Adrenal gland (tissue), 12 donors: ENCODE data around the gene TMEM45B. TPM values are rescaled to one million over a fixed set of nuclear protein-coding genes. Genes with fewer than 3 reads are reported as not detected.

Experiments
- DNase-seq, 7 donors: peaks; one replicate each; pipeline ENCODE4 v3.0.0-alpha.2; 2019 to 2020
- H3K27ac ChIP-seq, 5 donors: fragments of 200-600 bp; sonication (generic) in 4 of 5; 1 replicate in 3 of 5; 2 replicates in 2 of 5; pipeline versions ENCODE4 v1.5.1 to v1.8.0; 2016 to 2020; ENCODE audit warnings: mild to moderate bottlenecking in 1 of 5
- H3K27me3 ChIP-seq: fragments of 200-600 bp; 2 replicates; pipeline ENCODE4 v1.8.0; 2021
- H3K36me3 ChIP-seq, 2 donors: fragments of 200-600 bp; replicated peaks in 1 of 2; 1 replicate in 1 of 2; 2 replicates in 1 of 2; pipeline versions ENCODE4 v1.5.1 to v1.8.0; 2018 to 2022
- H3K4me1 ChIP-seq, 2 donors: fragments of 200-600 bp; replicated peaks in 1 of 2; 1 replicate in 1 of 2; 2 replicates in 1 of 2; pipeline versions ENCODE4 v1.5.1 to v1.8.0; 2018 to 2021
- H3K4me3 ChIP-seq, 4 donors: fragments of 200-600 bp; sonication (generic) in 3 of 4; one replicate each; pipeline ENCODE4 v1.5.1; 2016 to 2018
- H3K9me3 ChIP-seq, 3 donors: fragments of 200-600 bp; sonication (generic) in 1 of 3; replicated peaks in 1 of 3; 1 replicate in 2 of 3; 2 replicates in 1 of 3; pipeline versions ENCODE4 v1.5.1 to v1.8.0; 2016 to 2021
- POLR2A ChIP-seq, 2 donors: fragments of 450-650 bp; IDR thresholded peaks; one replicate each; pipeline ENCODE4 v1.6.1; 2017; ENCODE audit warnings: antibody characterized with exemption in 2 of 2, mild to moderate bottlenecking in 2 of 2, moderate library complexity in 1 of 2
- WGBS, 4 donors: extraction: QIAGEN DNeasy Blood & Tissue Kit in 2 of 4; methylation state at CpG; one replicate each; pipeline versions ENCODE4 v1.1.5 to v1.1.7; 2013 to 2017; 5-methylcytosine and 5-hydroxymethylcytosine counted together
- intact Hi-C, 2 donors: fragments of 100-400 bp; cut with DNase I; formaldehyde crosslinking; loops; one replicate each; pipeline versions ENCODE4 v1.14.1 to v1.15.0; 2022 to 2023
- polyA plus RNA-seq, 3 donors: library from polyadenylated mRNA; stranded (reverse); fragments of 200-250 nt in 2 of 3; fragments of 350-450 nt in 1 of 3; fragmentation: Illumina TruSeq in 1 of 3; extraction: RNeasy Lipid Tissue Mini Kit (QIAGEN cat#74804) in 1 of 3; gene quantifications; one replicate each; pipeline ENCODE4 v1.2.3, GENCODE V29; 2013 to 2014
- total RNA-seq, 9 donors: library from RNA; depleted of rRNA in 4 of 9; stranded (reverse); fragments of >200 nt in 4 of 9; fragments of 120-200 nt in 1 of 9; fragmentation: NEBNext Ultra II Directional in 1 of 9; extraction: Animal tissue kit (Norgen Biotek cat#: 25700) in 1 of 9; gene quantifications; one replicate each; pipeline versions ENCODE4 v1.1.0 to v1.2.4, GENCODE V29; 2013 to 2023
- TF ChIP-seq, protein P1 (sequence below), 6 experiments: fragments of 450-650 bp in 4 of 6; fragments of 200-600 bp in 2 of 6; sonication (generic) in 1 of 6; IDR thresholded peaks; 1 replicate in 5 of 6; 2 replicates in 1 of 6; pipeline versions ENCODE4 v1.5.1 to v1.8.0; 2016 to 2021; ENCODE audit warnings: antibody characterized with exemption in 6 of 6, mild to moderate bottlenecking in 2 of 6, moderate library complexity in 1 of 6
- donor health status: healthy with polysubstance abuse.
- donor health status: Bipolar disorder and iron deficiency.
- donor health status: DM: yes; HTN: yes; CAD: no.
- donor health status: DM: no; HTN: no; CAD: no.
- donor health status: DM: no; HTN: no; CAD: no.
- donor health status: DM: yes; HTN: yes; CAD: no.

Gene TMEM45B
- total and polyA plus RNA-seq, 12 donors = 0.06 to 3.2 (median 0.53) TPM; not detected in 4

DNA sequence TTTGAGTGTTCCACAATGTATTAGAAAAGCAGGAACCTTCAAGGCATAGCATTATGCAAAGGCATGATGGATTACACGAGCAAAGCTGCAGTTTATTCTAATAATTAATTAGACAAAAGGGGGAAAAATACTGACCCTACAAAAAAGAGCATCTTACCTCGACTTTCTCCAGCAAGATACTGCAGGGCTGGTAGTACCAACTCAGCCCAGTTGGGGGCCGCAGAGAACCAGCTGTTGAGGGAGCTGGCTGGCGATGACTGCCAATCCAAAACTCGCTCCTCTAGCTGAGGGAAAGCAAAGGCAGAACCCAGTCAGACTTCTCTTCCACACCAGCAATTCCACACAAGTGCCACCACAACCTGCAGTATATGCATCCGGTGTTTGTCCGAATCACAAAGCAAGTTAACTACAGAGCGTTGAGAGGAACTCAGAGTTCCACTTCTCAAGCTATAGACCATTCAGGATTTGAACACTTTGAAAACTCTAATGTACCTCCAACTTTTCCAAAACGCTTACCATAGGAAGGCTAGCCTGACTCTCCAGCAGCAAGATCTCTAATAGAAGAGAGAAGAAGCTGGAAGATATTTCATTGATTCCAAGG is 66.0 kb downstream of the TMEM45B start:
- Histone ChIP-seq H3K4me1 (no peaks in the 10 kb centered on the region), H3K27me3 (no peaks in the 10 kb centered on the region), H3K36me3 (peaks cover 0 to 96% of the 10 kb centered on the region in 2 donors), H3K27ac (no peak overlapping the region), H3K4me3 (no peak overlapping the region), H3K9me3 (no peaks in the 10 kb centered on the region)
- WGBS, 4 donors = 76 to 88% (median 78%) methylated on average over 9 of the region's 9 CpGs
- intact Hi-C loops = no loop called here
- DNase-seq = peak in 3 of 7 donors; percentile 25 to 37 (median 28)
- TF ChIP-seq, protein P1, sequence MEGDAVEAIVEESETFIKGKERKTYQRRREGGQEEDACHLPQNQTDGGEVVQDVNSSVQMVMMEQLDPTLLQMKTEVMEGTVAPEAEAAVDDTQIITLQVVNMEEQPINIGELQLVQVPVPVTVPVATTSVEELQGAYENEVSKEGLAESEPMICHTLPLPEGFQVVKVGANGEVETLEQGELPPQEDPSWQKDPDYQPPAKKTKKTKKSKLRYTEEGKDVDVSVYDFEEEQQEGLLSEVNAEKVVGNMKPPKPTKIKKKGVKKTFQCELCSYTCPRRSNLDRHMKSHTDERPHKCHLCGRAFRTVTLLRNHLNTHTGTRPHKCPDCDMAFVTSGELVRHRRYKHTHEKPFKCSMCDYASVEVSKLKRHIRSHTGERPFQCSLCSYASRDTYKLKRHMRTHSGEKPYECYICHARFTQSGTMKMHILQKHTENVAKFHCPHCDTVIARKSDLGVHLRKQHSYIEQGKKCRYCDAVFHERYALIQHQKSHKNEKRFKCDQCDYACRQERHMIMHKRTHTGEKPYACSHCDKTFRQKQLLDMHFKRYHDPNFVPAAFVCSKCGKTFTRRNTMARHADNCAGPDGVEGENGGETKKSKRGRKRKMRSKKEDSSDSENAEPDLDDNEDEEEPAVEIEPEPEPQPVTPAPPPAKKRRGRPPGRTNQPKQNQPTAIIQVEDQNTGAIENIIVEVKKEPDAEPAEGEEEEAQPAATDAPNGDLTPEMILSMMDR (IDR thresholded peaks at IDR 0.05) = peak; percentile 18 to 48 (median 30)
- TF ChIP-seq POLR2A (IDR thresholded peaks at IDR 0.05) = no peak

DNA sequence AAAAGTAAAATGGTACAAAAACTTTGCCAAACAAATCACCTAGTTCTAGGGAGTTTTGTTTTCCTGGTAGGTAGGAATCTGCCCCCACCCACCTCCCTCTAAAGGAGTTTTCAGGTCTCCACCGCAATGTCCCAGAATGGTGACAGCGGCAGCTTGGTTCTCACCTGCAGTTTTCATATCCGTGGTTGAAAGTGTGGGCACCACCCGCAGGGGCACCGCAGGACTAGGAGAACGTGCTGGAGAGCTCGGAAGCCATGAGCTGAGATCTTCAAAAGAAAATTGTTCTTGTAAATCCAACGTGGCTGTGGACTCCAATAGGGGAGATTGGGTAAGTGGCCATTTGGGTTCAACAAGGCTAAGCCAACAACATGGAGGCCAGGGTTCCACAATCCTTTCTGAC is 68.9 kb downstream of the TMEM45B start:
- no peak overlapping the region for H3K27ac ChIP-seq
- 92 to 94% (median 93%) methylated on average over 8 of the region's 8 CpGs for WGBS, 4 donors
- H3K4me1 ChIP-seq = no peaks in the 10 kb centered on the region
- no peaks in the 10 kb centered on the region for H3K9me3 ChIP-seq
- no peak for DNase-seq
- intact Hi-C loops = no loop called here
- peaks cover 0 to 100% of the 10 kb centered on the region in 2 donors for H3K36me3 ChIP-seq
- no peak for TF ChIP-seq POLR2A (IDR thresholded peaks at IDR 0.05)
- TF ChIP-seq, protein P1 (IDR thresholded peaks at IDR 0.05) = no peak
- H3K4me3 ChIP-seq = no peak overlapping the region
- H3K27me3 ChIP-seq = no peaks in the 10 kb centered on the region

DNA sequence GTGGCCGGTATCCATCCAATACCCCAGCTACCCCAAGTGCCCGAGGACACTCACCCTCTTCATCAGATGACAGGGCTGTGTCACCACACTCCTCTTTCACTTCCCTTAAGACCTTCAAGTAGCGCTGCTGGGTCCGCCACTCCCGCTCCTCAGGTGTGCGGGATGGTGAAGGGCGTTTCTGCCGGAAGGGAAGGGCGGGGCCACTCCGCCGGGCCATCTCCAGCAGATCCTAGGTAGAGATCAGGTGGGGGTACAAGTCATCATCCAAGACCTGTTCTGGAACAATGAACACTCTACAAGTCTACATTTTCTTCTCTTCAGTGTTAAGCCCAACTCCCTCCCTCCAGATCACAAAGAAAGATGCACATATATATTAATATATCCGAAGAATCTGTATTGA is 69.7 kb downstream of the TMEM45B start:
- H3K4me1 ChIP-seq = no peaks in the 10 kb centered on the region
- H3K4me3 ChIP-seq = no peak overlapping the region
- TF ChIP-seq, protein P1 (IDR thresholded peaks at IDR 0.05) = no peak
- TF ChIP-seq POLR2A (IDR thresholded peaks at IDR 0.05) = no peak
- intact Hi-C loops = no loop called here
- H3K27ac ChIP-seq = no peak overlapping the region
- H3K36me3 ChIP-seq = peaks cover 0 to 93% of the 10 kb centered on the region in 2 donors
- WGBS, 4 donors = 95 to 97% (median 96%) methylated on average over 11 to 12 of the region's 12 CpGs
- no peaks in the 10 kb centered on the region for H3K27me3 ChIP-seq
- DNase-seq = no peak
- H3K9me3 ChIP-seq = no peaks in the 10 kb centered on the region

DNA sequence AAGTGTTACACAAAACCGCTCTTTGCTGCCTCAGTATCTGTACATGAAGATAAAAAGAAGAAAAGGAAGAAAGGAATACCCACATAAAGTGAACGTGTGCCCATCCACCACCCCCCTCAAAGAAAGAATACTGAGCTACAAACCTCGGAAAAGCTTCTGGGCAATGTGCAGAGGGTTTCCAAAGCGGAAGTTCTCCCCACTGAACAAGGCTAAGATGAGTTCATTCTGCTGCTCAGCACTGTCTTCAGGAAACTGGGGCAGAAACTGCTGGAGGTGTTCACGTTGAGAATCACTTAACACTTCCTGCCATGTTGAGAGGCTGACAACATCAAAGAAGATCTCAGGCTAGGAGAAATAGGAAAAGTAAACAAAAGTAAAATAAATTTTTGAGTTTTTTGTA is 72.8 kb downstream of the TMEM45B start:
- DNase-seq = no peak
- no peak overlapping the region for H3K27ac ChIP-seq
- WGBS, 4 donors = 87 to 90% (median 89%) methylated on average over 5 of the region's 5 CpGs
- TF ChIP-seq, protein P1 (IDR thresholded peaks at IDR 0.05) = no peak
- no peak for TF ChIP-seq POLR2A (IDR thresholded peaks at IDR 0.05)
- no peaks in the 10 kb centered on the region for H3K27me3 ChIP-seq
- intact Hi-C loops = no loop called here
- peaks cover 0 to under 1% of the 10 kb centered on the region in 2 donors for H3K4me1 ChIP-seq
- H3K4me3 ChIP-seq = no peak overlapping the region
- H3K9me3 ChIP-seq = no peaks in the 10 kb centered on the region
- H3K36me3 ChIP-seq = peaks cover 0 to 70% of the 10 kb centered on the region in 2 donors
